ENCODE data around the gene MEF2B.

MEF2B gene

DNA sequence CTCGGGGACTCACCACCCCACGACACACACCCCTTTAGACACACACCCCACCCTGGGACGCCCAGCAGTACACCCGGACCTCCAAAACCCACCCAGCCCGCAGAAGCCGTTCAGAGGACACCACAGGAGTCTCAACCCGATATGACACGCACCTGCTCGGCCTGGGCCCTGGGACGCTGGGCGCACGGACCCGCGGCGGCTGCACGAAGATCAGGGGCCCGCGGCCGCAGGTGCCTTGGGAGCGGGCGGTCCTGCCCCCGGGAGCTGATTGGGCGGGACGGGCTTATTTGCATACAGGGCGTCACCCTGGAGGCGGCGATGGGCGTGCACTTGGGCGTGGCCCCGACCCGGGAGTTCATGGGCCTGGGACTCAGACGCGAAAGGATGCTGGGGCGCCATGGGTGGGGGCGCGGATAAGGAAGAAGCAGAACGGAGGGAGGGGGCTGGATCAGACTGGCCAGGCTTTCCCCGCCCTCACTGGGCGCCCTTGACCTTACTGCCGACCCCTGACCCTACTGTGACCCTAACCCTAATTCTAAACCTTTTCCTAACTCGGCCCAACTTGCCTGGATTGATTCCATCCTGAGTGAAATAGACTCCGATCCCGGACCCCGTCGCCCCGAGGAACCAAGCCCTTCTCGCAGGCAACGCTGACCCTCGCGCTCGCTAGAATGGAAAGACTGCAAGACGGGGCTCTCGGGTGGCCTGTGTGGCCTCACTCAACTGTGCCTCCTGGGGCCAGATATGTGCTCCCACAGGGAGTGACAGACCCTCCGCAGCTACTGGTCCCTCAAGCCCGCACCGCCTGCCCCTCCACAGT lies at the start of gene MEF2B:
Gene MEF2B, minus strand, starts transcription at position 211 of the 820 bp plus-strand sequence. CDS start 19,528 bp downstream, outside the sequence.
- no peak for DNase-seq (ENCODE audit: low read depth)

DNA sequence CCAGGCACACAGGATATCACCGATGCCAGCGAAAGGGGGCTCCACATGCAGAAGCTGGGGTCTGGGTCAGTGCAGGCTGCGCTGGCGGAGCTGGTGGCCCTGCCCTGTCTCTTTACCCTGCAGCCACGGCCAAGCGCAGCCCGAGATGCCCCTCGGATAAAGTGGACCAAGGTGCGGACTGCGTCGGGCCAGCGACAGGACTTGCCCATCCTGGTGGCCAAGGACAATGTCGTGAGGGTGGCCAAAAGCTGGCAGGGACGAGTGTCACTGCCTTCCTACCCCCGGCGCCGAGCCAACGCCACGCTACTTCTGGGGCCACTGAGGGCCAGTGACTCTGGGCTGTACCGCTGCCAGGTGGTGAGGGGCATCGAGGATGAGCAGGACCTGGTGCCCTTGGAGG lies 48.8 kb upstream of the MEF2B start:
- DNase-seq (ENCODE audit: low read depth): no peak

DNA sequence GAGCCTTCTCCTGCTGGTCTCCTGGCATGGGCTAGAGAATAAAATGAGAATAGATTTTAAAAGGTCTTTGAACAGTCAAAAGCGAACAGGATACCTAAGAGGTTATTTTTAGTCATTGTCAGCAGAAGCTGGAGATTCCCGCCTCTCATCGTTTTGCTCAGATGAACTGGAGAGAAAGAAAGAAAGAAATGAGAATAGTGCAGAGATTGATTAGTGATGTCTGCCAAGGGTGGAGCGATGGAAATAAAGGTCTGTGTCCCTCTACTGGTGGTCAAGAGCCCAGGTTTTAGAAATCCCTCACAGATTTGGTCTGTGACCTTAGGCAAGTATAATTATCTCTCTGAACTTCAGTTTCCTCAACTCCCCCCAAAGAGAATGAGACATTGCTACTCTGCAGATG lies 47.0 kb upstream of the MEF2B start:
- DNase-seq (ENCODE audit: low read depth): no peak

DNA sequence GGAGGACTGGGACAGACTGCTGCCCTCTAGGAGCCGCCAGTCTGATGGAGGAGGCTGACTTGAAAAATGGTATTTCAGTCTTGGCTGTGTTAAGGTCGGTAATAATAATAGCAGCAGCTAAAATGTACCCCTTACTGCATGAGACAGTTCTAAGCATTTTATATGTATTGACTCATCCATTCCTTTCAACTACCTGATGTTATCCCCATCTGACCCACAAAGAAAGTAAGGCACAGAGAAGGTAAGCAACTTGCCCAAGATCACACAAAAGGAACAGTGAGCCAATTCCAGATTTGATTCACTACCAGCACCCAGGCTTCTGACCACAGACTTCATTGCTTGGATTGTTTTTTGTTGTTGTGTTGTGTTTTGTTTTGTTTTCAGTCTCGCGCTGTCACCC lies 45.7 kb upstream of the MEF2B start:
- no peak for DNase-seq (ENCODE audit: low read depth)

DNA sequence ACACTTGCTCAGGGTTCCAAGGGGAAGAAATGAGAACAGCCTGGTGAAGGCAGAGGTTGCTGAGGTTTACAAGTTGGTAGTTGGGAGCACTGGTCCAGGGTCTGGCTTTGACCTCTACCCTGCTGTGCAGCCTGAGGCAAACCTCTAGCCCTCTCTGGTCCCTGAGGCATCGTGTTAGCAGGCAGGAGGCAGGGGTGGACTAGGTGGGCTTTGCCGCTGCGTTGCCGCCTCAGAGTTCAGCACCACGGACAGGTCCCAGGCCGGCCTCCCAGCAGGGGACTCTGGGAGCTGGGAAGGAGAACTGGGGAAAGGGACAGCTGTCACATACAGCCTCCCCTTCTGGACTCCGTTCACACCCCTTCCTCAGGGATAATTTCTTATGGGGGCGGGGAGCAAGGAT lies 44.8 kb upstream of the MEF2B start:
- no peak for DNase-seq (ENCODE audit: low read depth)

DNA sequence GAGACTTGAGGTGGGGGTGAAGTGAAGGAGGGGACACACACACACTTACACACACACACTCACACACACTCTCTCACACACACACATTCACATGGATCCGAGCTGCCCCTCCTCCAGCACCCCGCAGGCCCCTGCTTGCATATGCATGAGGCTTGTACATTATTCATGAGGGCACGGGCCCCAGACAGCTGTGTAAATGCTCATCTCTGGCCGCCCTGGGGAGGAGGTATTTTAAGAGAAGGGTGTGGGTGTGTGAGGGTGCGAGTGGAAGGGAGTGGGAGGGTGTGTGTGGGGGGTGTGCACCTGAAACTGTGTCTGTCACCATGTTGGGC lies 44.1 kb upstream of the MEF2B start:
- DNase-seq (ENCODE audit: low read depth): no peak

DNA sequence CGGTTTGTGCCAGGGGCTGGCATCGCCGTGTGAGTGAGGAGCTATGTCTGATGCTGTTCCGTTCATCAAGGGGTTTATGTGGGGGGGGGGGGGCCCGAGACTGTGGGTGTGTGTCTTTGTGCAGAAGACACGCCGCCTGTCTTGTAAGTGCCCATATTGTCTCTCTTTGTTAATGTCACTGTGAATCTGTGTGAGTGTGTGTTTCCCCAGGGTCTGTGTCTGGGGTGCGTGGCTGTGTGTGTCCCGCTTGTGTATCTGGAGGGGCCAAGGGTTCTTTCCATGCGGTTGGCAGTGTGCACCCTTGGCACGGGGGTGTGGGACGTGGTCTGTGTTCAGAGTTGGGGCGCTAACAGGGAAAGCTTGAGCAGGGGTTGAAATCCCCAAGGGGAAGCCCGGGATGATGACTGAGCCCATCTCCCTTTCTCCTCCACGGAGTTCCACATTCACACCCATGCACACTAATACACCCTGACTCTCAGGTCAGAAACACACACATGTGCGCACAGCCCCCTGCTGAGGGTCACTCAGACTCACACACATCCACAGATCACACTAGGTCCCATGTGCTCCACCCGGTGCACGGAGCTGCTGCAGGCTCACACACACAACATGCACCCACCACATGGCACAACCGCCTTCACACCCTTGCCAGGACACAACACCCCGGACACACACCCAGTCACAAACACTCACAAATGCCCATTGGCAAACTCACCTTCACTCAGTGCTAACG lies 43.5 kb upstream of the MEF2B start:
- no peak for DNase-seq (ENCODE audit: low read depth)

DNA sequence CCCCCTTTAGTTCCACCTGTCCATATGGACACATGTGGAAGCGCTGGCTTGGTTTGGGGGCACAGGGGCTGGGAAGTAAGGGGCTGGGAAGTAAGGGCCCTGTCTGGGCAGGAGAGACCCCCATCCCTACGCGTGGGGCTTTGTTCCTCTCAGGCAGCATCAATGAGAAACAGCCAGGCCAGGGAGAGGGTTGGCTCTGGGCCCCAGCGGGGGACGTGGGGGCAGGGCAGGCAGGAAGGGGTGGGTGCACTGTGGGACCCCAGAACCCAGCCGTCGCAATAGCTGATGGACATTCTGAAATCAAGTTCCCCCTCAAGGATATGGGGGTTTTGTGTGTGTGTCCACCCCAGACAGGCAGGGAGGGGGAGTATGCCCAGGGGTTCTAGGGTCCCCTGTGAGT lies 42.9 kb upstream of the MEF2B start:
- no peak for DNase-seq (ENCODE audit: low read depth)

DNA sequence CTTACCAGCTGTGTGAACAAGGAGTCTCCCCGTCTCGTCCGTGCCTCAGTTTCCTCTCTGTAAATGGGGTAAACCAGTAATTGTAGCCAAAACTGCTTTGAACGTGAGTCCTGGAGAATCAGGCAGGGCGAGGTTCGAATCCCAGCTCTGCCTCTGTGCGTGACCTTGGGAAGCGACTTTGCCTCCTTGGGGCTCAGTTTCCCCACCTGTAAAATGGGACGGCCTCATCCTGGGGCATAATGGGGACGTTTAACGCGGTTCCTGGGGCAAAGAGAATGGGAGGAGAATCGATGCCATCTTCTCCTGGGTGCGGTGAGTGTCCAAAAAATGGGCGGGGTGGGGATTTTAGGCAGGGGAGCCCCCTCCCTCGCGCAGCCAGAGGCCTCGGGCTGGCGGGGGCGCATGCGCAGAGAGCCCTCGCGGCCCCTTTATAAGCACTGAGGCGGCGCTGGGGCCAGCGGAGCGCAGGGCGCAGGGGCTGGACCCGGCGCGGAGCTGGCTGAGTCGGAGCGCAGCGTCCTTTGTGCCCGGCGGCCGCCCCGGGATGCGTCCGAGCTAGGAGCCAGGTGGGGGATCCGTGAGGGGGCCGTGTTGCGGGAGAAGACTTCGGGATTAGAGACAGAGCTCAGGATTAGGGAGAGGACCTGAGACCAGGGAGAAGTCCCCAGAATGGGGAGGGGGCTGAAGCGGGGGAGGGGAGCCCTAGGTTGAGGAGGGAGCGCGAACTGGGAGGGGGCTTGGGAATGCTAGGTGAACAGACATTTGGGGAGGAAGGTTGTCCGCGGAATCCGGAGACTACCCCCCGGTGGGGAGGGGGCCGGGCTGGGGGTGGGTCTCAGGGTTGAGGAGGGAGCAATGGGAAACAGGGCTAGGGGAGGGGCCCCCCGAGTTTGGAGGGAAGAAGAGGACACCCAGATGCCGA lies 41.7 kb upstream of the MEF2B start, which contains the start of gene NCAN:
Gene NCAN, plus strand, starts transcription at position 460 of the 922 bp plus-strand sequence. CDS start 4,996 bp downstream, outside the sequence.
- DNase-seq (ENCODE audit: low read depth): no peak

DNA sequence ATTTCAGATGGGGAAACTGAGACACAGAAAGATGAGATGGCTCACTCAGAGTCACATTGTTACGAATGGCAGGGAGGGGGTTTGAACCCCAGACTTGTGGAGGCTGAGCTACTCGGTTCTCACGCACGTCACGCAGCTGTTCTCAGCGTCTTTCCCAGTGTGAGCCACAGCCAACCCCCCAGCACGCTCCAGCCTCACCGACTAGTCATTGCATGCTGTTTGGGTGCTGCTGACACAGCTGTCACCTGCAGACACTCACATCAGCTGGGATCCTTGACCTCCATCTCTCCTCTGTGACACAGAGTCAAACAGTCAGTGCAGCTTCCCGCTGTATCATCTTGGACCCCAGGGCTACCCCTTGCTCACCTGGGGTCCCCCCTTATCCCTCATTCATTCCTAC lies 39.3 kb upstream of the MEF2B start:
- DNase-seq (ENCODE audit: low read depth): no peak

DNA sequence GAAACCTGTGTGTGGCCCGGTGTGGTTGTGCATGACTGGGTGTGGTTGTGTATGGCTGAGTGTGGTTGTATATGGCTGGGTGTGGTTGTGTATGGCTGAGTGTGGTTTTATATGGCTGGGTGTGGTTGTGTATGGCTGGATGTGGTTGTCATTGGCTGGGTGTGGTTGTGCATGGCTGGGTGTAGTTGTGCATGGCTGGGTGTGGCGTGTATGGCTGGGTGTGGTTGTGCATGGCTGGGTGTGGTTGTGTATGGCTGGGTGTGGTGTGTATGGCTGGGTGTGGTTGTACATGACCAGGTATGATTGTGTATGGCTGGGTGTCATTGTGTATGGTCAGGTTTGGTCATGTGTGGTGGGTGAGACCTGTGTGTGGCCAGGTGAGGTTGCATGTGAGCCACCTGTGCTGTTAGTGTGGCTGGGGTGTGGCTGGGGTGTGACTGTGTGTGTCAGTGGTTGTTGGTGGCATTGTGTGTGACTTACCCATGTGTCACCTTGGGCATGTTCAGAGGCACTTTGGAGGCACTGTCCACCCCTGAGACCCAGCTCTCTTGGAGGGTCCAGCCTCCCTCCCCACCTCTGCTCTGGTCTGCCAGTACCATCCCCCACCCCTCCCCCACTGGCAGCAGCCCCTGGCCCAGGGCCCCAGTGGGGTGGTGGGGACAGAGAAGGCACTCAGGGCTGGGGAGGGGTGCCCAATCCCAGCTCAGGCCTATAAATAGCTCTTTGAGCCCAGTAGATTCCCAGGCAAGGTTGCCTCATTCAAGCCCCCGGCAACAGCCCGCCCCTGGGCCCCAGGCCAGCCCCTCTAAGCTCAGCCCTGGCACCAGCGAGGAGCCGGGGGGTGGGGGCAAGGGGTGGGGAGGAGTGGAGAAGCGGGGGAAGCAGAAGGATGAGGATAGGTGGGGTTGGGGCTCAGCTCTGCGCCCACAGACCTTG lies 37.8 kb upstream of the MEF2B start:
- no peak for DNase-seq (ENCODE audit: low read depth)

DNA sequence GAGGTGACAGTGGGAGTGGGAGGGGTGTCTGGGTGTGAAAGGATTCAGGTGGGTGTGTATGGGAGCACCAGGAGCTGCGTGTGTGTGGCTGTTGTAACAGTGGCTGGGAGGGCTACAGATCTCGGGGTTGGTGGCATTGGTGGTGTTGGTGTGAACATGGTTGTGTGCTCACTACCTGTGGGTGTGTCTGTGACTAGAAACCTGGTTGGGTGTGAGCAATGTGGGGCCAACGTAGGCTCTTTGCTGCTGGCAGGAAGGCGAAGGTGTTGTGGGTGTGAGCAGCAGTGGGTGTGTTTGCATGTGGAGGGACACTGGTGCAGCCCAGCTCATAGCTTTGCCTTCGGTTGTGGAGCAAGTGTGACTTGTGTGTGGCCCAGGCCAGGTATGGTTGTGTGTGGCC lies 36.9 kb upstream of the MEF2B start:
- DNase-seq (ENCODE audit: low read depth): no peak

DNA sequence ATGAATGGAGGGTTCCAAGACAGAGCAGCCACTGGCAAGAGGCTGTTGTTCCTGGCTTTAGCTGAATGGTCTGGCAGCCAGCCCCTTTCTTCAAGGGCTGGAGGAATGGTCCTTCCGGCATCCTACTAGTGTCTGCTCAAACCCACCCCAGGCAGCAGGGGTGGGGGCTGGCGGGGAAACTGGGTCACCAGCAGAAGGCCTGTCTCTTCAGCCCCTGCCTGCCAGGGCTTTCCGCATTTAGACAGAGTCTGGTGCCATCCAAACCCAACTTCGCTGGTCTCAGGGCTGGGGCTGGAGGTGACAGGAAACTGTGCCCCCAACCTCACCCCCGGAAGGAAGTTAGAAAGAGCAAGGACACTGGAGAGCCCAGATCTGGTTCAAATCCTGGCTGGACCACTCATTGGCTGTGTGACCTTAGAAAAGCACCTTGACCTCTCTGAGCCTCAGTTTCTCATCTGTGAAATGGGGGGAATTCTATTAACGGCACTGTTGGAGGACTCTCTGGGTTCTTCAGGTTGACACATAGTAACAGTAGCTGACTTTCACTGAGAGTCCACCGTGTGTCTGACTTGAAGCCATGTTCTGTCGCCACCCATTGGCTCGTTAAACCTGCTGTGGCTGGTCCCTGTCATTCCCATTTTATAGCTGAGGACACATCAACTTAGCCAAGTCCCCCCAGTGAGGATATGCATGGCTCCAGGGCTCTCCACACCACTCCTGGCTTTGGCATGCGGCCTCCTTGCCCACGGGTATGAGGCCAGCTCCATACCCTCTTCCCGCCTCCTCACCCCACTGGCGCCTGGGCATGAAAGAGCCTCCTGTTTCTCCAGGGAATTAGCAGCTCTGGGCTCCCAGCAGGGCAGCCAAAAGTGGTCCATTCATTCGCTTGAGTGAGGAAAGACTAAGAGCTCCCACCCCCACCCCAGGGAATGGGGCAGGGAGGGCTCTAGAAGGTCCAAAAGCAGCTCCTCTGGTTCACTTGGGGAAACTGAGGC lies 35.6 kb upstream of the MEF2B start:
- no peak for DNase-seq (ENCODE audit: low read depth)

DNA sequence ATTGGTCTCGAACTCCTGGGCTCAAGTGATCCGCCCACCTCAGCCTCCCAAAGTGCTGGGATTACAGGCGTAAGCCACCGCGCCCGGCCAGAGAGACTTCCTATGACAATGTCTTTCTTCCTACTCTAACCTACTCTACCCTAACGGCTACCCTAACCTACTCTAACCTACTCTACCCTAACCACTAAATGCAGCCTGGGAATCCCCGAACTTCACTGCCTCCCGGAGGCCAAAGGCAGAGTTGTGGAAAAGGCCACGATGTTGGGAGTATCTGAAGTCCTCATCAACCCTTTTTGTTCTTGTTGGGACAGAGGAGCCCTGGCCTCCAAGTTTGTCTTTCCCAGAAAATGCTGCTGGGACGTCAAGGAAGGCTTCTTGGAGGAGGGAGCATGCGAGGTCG lies 34.1 kb upstream of the MEF2B start:
- DNase-seq (ENCODE audit: low read depth): no peak

DNA sequence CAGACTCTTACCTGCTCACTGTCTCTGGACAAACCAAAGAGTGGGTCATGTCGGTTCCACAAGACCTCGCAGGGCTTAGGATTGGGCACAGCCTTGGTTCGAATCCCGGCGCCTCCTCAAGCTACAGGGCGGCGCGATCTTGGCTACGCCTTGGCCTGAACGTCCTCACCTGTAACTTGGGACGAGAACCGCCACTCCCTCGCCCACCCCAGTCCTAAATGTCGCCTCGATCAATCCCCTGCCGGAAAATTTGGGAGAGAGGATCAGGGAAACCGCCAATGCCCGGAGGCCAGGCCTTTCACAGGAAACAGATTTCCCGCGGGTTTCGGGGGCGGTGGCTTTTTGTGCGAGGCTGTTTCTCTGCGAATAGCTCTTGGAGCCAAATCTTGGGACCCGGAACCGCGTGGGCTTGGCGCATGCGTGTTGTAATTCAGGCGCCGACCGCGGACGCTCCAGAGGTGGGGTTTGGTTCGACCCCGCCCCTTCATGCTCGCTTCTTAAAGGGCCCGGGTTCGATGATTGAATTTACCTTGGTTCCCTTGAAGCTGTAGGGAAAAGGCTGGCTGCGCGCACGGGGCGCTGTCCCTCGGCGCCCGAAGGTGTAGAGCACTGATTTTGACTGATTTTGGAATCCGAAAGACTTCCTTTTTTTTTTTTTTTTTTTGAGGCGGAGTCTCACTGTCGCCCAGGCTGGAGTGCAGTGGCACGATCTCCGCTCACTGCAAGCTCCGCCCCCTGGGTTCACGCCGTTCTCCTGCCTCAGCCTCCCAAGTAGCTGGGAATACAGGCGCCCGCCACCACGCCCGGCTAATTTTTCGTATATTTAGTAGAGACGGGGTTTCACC lies 33.2 kb upstream of the MEF2B start, which contains the start of gene NR2C2AP:
Gene NR2C2AP, minus strand, starts transcription at position 403 of the 845 bp plus-strand sequence. Its CDS starts 354 bp downstream, at position 49.
- DNase-seq (ENCODE audit: low read depth): peak; percentile 67

DNA sequence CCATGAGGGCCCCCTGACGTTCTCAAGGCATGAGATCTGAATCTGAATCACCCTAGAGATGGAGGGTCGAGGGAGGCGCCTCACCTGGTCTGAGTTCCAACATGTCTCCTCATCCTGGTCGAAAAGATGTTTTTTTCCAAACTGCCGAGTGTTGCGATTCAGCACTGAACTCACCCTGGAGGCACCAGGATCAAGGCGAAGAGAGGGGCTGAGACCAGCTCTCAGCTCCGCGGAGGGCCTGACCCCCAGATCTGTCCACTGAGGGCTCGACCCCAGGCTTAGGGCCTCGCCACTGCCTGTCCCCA lies 32.6 kb upstream of the MEF2B start:
- DNase-seq (ENCODE audit: low read depth): no peak

DNA sequence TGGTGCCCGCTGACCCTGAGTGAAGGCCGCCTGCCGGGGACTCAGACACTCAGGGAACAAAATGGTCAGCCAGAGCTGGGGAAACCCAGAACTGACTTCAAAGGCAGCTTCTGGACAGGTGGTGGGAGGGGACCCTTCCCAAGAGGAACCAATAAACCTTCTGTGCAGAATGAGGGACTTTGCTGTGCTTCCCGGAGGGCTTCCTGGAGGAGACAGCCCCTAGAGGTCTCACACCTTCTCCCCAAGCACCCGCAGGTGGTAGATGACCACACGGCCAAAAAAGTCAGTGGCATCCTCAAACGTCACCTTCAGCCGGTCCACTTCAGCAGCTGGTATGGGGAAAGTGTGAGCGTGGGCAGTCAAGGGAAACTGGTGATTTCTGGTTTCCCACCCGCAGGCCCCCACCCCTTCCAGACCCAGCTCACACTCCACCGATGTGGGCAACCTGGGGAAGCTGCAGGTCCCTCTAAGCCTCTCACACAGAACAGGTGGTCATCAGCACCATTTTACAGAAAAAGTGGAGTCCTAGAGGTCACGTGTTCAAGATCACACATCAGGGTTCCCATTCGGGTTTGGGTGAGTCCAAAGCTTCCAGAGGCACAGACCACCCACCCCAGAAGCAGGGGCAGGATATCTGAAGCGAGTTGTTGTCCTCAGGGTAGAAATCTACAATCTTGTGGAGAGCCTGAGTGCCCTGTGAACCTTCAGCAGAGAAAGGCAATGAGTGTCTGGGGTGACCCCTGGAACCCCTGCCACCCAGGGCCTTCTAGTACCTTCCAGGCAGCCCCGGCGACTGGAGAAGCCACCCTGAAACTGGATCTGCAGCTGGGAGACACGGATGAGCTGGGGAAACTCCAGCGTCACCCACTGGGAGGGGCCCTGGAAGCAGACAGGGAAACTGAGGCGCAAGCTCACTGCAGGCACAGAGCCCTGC lies 31.9 kb upstream of the MEF2B start:
- no peak for DNase-seq (ENCODE audit: low read depth)

DNA sequence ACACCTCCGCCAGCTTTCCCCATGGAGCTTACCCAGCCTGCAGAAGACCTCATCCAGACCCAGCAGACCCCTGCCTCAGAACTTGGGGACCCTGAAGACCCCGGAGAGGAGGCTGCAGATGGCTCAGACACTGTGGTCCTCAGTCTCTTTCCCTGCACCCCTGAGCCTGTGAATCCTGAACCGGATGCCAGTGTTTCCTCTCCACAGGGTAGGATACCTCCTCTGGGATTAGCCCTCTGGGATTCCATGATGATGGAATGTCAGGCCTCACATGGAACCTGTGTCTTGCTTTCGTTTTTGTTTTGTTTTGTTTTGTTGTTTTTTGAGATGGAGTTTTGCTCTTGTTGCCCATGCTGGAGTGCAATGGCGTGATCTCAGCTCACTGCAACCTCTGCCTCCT lies 23.9 kb upstream of the MEF2B start:
- no peak for DNase-seq (ENCODE audit: low read depth)
